ENCODE measurements around the gene THBD.
"Not testable (repeated sequence)": the region's sequence is repeated elsewhere in the genome, so short reads cannot be mapped to it uniquely, and the experiment has no call there.

THBD gene

DNA sequence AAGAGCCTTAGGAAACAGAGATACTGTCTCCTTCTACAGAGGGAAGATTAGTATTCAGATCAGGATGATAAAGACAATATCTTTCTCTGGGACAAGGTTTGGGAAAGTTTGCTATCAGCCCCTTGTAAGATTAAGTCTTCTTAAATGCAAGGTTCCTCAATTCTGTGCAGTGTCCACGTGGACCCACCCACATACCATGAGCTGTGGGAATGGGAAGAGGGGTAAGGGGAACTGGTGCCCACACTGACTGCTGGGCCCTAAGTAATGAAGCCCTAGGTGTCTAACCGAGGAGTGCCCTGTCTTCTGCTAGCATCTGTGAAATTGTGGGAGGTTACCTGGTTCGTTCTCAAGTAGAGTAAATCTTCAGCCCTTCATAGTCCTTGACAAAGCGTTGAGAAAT lies 20.1 kb downstream of the THBD start:
- TF ChIP-seq ZC3H10 (CRISPR knock-in tag; IDR thresholded peaks at IDR 0.05) (no peak), PPARA (CRISPR knock-in tag; IDR thresholded peaks at IDR 0.05; ENCODE audit: borderline replicate concordance) (no peak), ARNTL (CRISPR knock-in tag; IDR thresholded peaks at IDR 0.05; ENCODE audit: borderline replicate concordance, low read depth) (no peak), OSR1 (CRISPR knock-in tag; IDR thresholded peaks at IDR 0.05) (no peak), ZNF565 (CRISPR knock-in tag; conservative IDR thresholded peaks at IDR 0.05; ENCODE audit: low read depth) (no peak), ZFP30 (CRISPR knock-in tag; IDR thresholded peaks at IDR 0.05) (no peak), TSHZ2 (CRISPR knock-in tag; IDR thresholded peaks at IDR 0.05) (no peak), BACH2 (CRISPR knock-in tag; IDR thresholded peaks at IDR 0.05; ENCODE audit: borderline replicate concordance) (no peak)
- TF ChIP-seq, protein P1, sequence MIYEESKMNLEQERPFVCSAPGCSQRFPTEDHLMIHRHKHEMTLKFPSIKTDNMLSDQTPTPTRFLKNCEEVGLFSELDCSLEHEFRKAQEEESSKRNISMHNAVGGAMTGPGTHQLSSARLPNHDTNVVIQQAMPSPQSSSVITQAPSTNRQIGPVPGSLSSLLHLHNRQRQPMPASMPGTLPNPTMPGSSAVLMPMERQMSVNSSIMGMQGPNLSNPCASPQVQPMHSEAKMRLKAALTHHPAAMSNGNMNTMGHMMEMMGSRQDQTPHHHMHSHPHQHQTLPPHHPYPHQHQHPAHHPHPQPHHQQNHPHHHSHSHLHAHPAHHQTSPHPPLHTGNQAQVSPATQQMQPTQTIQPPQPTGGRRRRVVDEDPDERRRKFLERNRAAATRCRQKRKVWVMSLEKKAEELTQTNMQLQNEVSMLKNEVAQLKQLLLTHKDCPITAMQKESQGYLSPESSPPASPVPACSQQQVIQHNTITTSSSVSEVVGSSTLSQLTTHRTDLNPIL (CRISPR knock-in tag; IDR thresholded peaks at IDR 0.05; ENCODE audit: low read depth), result no peak
- ATAC-seq, result no peak

- ATAC-seq, result no peak
- TF ChIP-seq ZFP3 (CRISPR knock-in tag; IDR thresholded peaks at IDR 0.05), result no peak
- no peak for TF ChIP-seq GLIS3 (CRISPR knock-in tag; IDR thresholded peaks at IDR 0.05)
- TF ChIP-seq TCF4 (CRISPR knock-in tag; IDR thresholded peaks at IDR 0.05; ENCODE audit: borderline replicate concordance), result no peak
These were observed 21.1 kb downstream of the THBD start for GRCh38 chr20:23028392-23028791.

GRCh38 chr20:23027721-23028120 lies 21.8 kb downstream of the THBD start:
- TF ChIP-seq ZNF565 (CRISPR knock-in tag; conservative IDR thresholded peaks at IDR 0.05; ENCODE audit: low read depth) (no peak), CSDC2 (CRISPR knock-in tag; IDR thresholded peaks at IDR 0.05) (no peak)
- no peak for ATAC-seq

DNA sequence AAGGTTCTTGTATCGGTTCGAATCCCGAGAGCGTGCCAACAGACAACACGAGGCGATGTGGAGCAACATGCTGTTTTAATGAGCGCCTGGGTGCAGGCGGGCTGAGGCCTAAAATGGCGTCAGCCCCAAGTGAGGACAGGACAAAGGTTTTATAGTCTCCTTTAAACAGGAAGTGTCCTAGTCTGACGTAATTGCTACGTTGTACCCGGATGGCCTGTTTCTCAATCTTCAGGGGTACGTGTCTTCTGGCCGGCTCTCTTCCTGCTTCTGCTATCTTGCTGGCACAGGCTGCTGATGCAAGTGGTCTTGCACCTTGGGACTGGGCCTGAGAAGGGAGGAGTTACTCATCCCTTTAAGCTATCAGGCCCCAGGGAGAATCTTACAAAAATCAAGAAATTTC lies 24.0 kb downstream of the THBD start:
- ATAC-seq, result not testable (repeated sequence)

DNA sequence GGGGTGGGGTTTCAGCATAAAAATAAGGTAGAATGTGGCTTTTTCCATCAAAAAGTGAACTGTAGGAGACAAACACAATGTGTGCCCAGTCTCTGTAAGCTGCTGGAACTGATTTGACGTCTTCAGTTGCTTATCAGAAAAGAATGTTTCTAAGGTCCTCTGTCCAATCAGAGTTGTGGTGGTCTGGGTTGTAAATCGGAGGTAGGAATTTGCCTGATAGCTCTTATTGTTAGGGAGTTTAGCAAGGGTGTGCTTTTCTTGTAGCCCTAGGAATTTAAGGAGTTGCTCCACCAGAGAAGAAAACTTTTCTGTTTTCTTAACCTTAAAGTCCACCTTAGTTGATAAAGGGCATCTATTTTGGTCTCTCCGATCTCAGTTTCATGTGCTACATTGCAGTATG lies 24.8 kb downstream of the THBD start:
- TF ChIP-seq ARNTL (CRISPR knock-in tag; IDR thresholded peaks at IDR 0.05; ENCODE audit: borderline replicate concordance, low read depth), result no peak
- TF ChIP-seq TCF4 (CRISPR knock-in tag; IDR thresholded peaks at IDR 0.05; ENCODE audit: borderline replicate concordance), result no peak
- no peak for TF ChIP-seq RARB (CRISPR knock-in tag; IDR thresholded peaks at IDR 0.05)
- TF ChIP-seq ZNF565 (CRISPR knock-in tag; conservative IDR thresholded peaks at IDR 0.05; ENCODE audit: low read depth), result no peak
- TF ChIP-seq GLIS3 (CRISPR knock-in tag; IDR thresholded peaks at IDR 0.05), result no peak
- no peak for TF ChIP-seq ZC3H10 (CRISPR knock-in tag; IDR thresholded peaks at IDR 0.05)
- no peak for TF ChIP-seq BACH2 (CRISPR knock-in tag; IDR thresholded peaks at IDR 0.05; ENCODE audit: borderline replicate concordance)
- TF ChIP-seq ZNF8 (CRISPR knock-in tag; IDR thresholded peaks at IDR 0.05), result no peak
- TF ChIP-seq ESRRG (CRISPR knock-in tag; IDR thresholded peaks at IDR 0.05), result no peak
- no peak for TF ChIP-seq ZNF70 (CRISPR knock-in tag; IDR thresholded peaks at IDR 0.05)
- TF ChIP-seq OSR1 (CRISPR knock-in tag; IDR thresholded peaks at IDR 0.05), result no peak
- no peak for ATAC-seq

GRCh38 chr20:23023621-23024177 lies 25.8 kb downstream of the THBD start:
- TF ChIP-seq ARNTL (CRISPR knock-in tag; IDR thresholded peaks at IDR 0.05; ENCODE audit: borderline replicate concordance, low read depth) (no peak), ZC3H10 (CRISPR knock-in tag; IDR thresholded peaks at IDR 0.05) (no peak), BACH2 (CRISPR knock-in tag; IDR thresholded peaks at IDR 0.05; ENCODE audit: borderline replicate concordance) (no peak), CSRNP3 (CRISPR knock-in tag; IDR thresholded peaks at IDR 0.05) (no peak), ZNF8 (CRISPR knock-in tag; IDR thresholded peaks at IDR 0.05) (no peak), SNAI2 (CRISPR knock-in tag; IDR thresholded peaks at IDR 0.05) (no peak), PATZ1 (CRISPR knock-in tag; IDR thresholded peaks at IDR 0.05; ENCODE audit: borderline replicate concordance) (no peak), CSDC2 (CRISPR knock-in tag; IDR thresholded peaks at IDR 0.05) (no peak), PPARA (CRISPR knock-in tag; IDR thresholded peaks at IDR 0.05; ENCODE audit: borderline replicate concordance) (no peak), TOX (CRISPR knock-in tag; IDR thresholded peaks at IDR 0.05; ENCODE audit: borderline replicate concordance) (no peak), TSHZ2 (CRISPR knock-in tag; IDR thresholded peaks at IDR 0.05) (no peak)
- no peak for ATAC-seq

Data from SK-N-SH treated with all-trans-retinoic acid at 6 μM for 48 hours (cell line).